HG03432 (cell line): ENCODE data around the gene NECAB3.

Source experiments
- ATAC-seq: cut with Tn5 transposase; IDR thresholded peaks from one replicate; pipeline ENCODE4 v1.9.1; 2021; ENCODE audit warnings: mild to moderate bottlenecking, moderate library complexity; ENCODE audit not compliant: unreplicated experiment

Gene NECAB3

GRCh38 chr20:33622705-33623365, 51.4 kb downstream of the NECAB3 start:
- no peak for ATAC-seq

- ATAC-seq = no peak
These were observed 52.4 kb downstream of the NECAB3 start for GRCh38 chr20:33621717-33622400.

- ATAC-seq = no peak
These were observed 62.2 kb downstream of the NECAB3 start for GRCh38 chr20:33612001-33612400.

GRCh38 chr20:33611106-33611505, 63.1 kb downstream of the NECAB3 start:
- no peak for ATAC-seq

- ATAC-seq = no peak
These were observed 64.7 kb downstream of the NECAB3 start for GRCh38 chr20:33609504-33609903.
